B cell (primary cell): Measurements from ENCODE around the gene RNF167. TPM values are rescaled to one million over a fixed set of nuclear protein-coding genes. Genes with fewer than 3 reads are reported as not detected.

Experiments
- ATAC-seq: fragments of 200-7000 bp; cut with Tn5 transposase; one replicate; pipeline ENCODE4 v1.10.0; 2021; ENCODE audit warnings: low read depth, mild to moderate bottlenecking, moderate number of reproducible peaks, moderate library complexity
- CTCF ChIA-PET: fragments of 350-600 bp; sonication (Branson Sonifier 250); formaldehyde crosslinking; loops from one replicate; lab custom pipeline; 2021; ENCODE audit warnings: antibody characterized with exemption, inconsistent platforms; lab: Charles Lee
- POLR2A ChIA-PET: fragments of 350-600 bp; sonication (Branson Sonifier 250); formaldehyde crosslinking; loops from one replicate; lab custom pipeline; 2021; ENCODE audit warnings: antibody characterized with exemption; lab: Charles Lee
- DNase-seq: peaks from one replicate; pipeline ENCODE4 v3.0.0; 2013
- H2AFZ ChIP-seq: 2 replicates; pipeline ENCODE4 v1.6.1; 2012; ENCODE audit warnings: mild to moderate bottlenecking, low read depth, low read length; ENCODE audit not compliant: insufficient read depth, poor library complexity, severe bottlenecking
- H3K27ac ChIP-seq, 2 donors: 1 replicate in 1 of 2; 2 replicates in 1 of 2; pipeline ENCODE4 v1.5.1; 2012 to 2013; ENCODE audit warnings: low read length in 2 of 2, mild to moderate bottlenecking in 2 of 2, moderate library complexity in 1 of 2
- H3K27me3 ChIP-seq, 4 experiments: fragments of 200-600 bp in 1 of 4; sonication (generic) in 1 of 4; replicated peaks in 1 of 4; 1 replicate in 2 of 4; 2 replicates in 2 of 4; pipeline versions ENCODE4 v1.6.1 to v1.7.0; 2013 to 2016; ENCODE audit warnings: low read length in 3 of 4, mild to moderate bottlenecking in 2 of 4, mixed read lengths in 1 of 4, moderate library complexity in 1 of 4; ENCODE audit not compliant: insufficient read depth in 4 of 4, control insufficient read depth in 3 of 4; ENCODE audit errors: control extremely low read depth in 1 of 4
- H3K36me3 ChIP-seq, 2 experiments: replicated peaks in 1 of 2; 1 replicate in 1 of 2; 2 replicates in 1 of 2; pipeline versions ENCODE4 v1.6.1 to v1.7.1; 2013; ENCODE audit warnings: low read length in 1 of 2; ENCODE audit not compliant: insufficient read depth in 2 of 2, control insufficient read depth in 1 of 2; ENCODE audit errors: control extremely low read depth in 1 of 2, extremely low read depth in 1 of 2
- H3K4me1 ChIP-seq, 2 donors: fragments of 200-600 bp in 1 of 2; sonication (generic) in 1 of 2; 1 replicate in 1 of 2; 2 replicates in 1 of 2; pipeline versions ENCODE4 v1.5.1 to v1.6.1; 2013 to 2017; ENCODE audit warnings: low read length in 2 of 2; ENCODE audit not compliant: control insufficient read depth in 2 of 2, insufficient read depth in 2 of 2
- H3K4me2 ChIP-seq: replicated peaks from 2 replicates; pipeline ENCODE3; 2012; ENCODE audit warnings: mild to moderate bottlenecking, low read depth, low read length; ENCODE audit not compliant: poor library complexity, severe bottlenecking
- H3K4me3 ChIP-seq, 5 experiments: fragments of 200-600 bp in 1 of 5; sonication (generic) in 1 of 5; 1 replicate in 3 of 5; 2 replicates in 2 of 5; pipeline versions ENCODE4 v1.5.1 to v1.7.0; 2011 to 2016; ENCODE audit warnings: low read length in 4 of 5, mild to moderate bottlenecking in 4 of 5, low read depth in 2 of 5, control low read depth in 1 of 5, moderate library complexity in 1 of 5; ENCODE audit not compliant: insufficient read depth in 1 of 5; ENCODE audit errors: control extremely low read depth in 1 of 5, extremely low read depth in 1 of 5
- H3K79me2 ChIP-seq: fragments of 200-600 bp; sonication (generic); one replicate; pipeline ENCODE4 v1.6.0; 2016; ENCODE audit warnings: low read length; ENCODE audit not compliant: control insufficient read depth, insufficient read depth
- H3K9ac ChIP-seq: fragments of 200-600 bp; sonication (generic); 2 replicates; pipeline ENCODE4 v1.6.1; 2017; ENCODE audit warnings: mild to moderate bottlenecking, low read length, moderate library complexity
- H3K9me3 ChIP-seq, 3 donors: one replicate each; pipeline versions ENCODE4 v1.6.1 to v1.7.1; 2013; ENCODE audit warnings: low read length in 2 of 3; ENCODE audit not compliant: control insufficient read depth in 2 of 3, insufficient read depth in 1 of 3; ENCODE audit errors: control extremely low read depth in 1 of 3
- H4K20me1 ChIP-seq: 2 replicates; pipeline ENCODE4 v1.6.0; 2012; ENCODE audit warnings: mild to moderate bottlenecking, low read length; ENCODE audit not compliant: insufficient read depth, control insufficient read depth, poor library complexity, severe bottlenecking
- H3K27ac Mint-ChIP-seq: one replicate; pipeline ENCODE4 v1.8.0; 2021; ENCODE audit warnings: mixed read lengths
- H3K27me3 Mint-ChIP-seq: one replicate; pipeline ENCODE4 v1.8.0; 2021; ENCODE audit warnings: mixed read lengths
- H3K4me1 Mint-ChIP-seq: one replicate; pipeline ENCODE4 v1.8.0; 2021; ENCODE audit warnings: mixed read lengths
- H3K4me3 Mint-ChIP-seq: one replicate; pipeline ENCODE4 v1.8.0; 2021; ENCODE audit warnings: mixed read lengths
- H3K9me3 Mint-ChIP-seq: one replicate; pipeline ENCODE4 v1.8.0; 2022; ENCODE audit warnings: mixed read lengths; ENCODE audit not compliant: insufficient read depth
- EZH2 ChIP-seq: IDR thresholded peaks from 2 replicates; pipeline ENCODE4 v1.6.1; 2012; ENCODE audit warnings: borderline replicate concordance, low read depth, mild to moderate bottlenecking, moderate library complexity, low read length; ENCODE audit not compliant: insufficient read depth, poor library complexity, severe bottlenecking
- WGBS: methylation state at CpG from one replicate; pipeline ENCODE4 v1.1.5; 2013; ENCODE audit warnings: missing lambda C conversion rate; ENCODE audit not compliant: insufficient coverage; 5-methylcytosine and 5-hydroxymethylcytosine counted together
- intact Hi-C: fragments of 100-400 bp; cut with micrococcal nuclease; formaldehyde crosslinking; loops from one replicate; pipeline ENCODE4 v1.10.0; 2022
- polyA plus RNA-seq: library from polyadenylated mRNA; depleted of rRNA; stranded (reverse); fragments of >200 nt; gene quantifications from 2 replicates; pipeline ENCODE4 v1.2.3, GENCODE V29; 2012
- total RNA-seq, 2 donors: library from RNA; stranded (reverse); fragments of 120-200 nt in 1 of 2; gene quantifications; 1 replicate in 1 of 2; 2 replicates in 1 of 2; pipeline versions ENCODE4 v1.2.3 to v1.2.4, GENCODE V29; 2013 to 2022
- TF ChIP-seq, protein P1 (sequence below): fragments of 200-600 bp; IDR thresholded peaks from one replicate; pipeline ENCODE4 v1.8.0; 2022; ENCODE audit warnings: antibody characterized with exemption, mild to moderate bottlenecking

Gene RNF167
- total and polyA plus RNA-seq, 2 donors (not counting 1 experiment from before 2014, with no cell fraction given) = 143 to 186 TPM

- Histone ChIP-seq H4K20me1 (no peaks in the 10 kb centered on the region), H3K79me2 (no peaks in the 10 kb centered on the region), H3K27ac (no peak overlapping the region), H3K4me3 (peak overlapping the region in 1 of 5 experiments; percentile 66), H3K36me3 (peaks cover 0 to 36% of the 10 kb centered on the region in 2 experiments), H3K9ac (peak overlapping the region; percentile 68), H2AFZ (no peak overlapping the region), H3K9me3 (peaks cover 0 to 25% (median 0%) of the 10 kb centered on the region in 3 donors), H3K4me2 (peak overlapping the region; percentile 98), H3K27me3 (peaks cover 0 to 24% (median 10%) of the 10 kb centered on the region in 4 experiments), H3K4me1 (peaks cover 43 to 48% of the 10 kb centered on the region in 2 donors)
- 95% methylated on average over 6 of the region's 8 CpGs for WGBS
- peak overlapping the region; percentile 80 for H3K4me3 Mint-ChIP-seq
- no peak for TF ChIP-seq EZH2
- TF ChIP-seq, protein P1, sequence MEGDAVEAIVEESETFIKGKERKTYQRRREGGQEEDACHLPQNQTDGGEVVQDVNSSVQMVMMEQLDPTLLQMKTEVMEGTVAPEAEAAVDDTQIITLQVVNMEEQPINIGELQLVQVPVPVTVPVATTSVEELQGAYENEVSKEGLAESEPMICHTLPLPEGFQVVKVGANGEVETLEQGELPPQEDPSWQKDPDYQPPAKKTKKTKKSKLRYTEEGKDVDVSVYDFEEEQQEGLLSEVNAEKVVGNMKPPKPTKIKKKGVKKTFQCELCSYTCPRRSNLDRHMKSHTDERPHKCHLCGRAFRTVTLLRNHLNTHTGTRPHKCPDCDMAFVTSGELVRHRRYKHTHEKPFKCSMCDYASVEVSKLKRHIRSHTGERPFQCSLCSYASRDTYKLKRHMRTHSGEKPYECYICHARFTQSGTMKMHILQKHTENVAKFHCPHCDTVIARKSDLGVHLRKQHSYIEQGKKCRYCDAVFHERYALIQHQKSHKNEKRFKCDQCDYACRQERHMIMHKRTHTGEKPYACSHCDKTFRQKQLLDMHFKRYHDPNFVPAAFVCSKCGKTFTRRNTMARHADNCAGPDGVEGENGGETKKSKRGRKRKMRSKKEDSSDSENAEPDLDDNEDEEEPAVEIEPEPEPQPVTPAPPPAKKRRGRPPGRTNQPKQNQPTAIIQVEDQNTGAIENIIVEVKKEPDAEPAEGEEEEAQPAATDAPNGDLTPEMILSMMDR = no peak
- H3K9me3 Mint-ChIP-seq = no peaks in the 10 kb centered on the region
- intact Hi-C loops = no loop called here
- no peaks in the 10 kb centered on the region for H3K27me3 Mint-ChIP-seq
- H3K4me1 Mint-ChIP-seq = peaks cover 44% of the 10 kb centered on the region
- peak overlapping the region; percentile 37 for H3K27ac Mint-ChIP-seq
- DNase-seq = no peak
- ChIA-PET POLR2A (no interaction called here), CTCF (interaction anchor here (1.0 to 1.8 kb wide), 2 partner anchors 8 to 163 kb away, joined by 6 to 7 read pairs; no protein-coding TSS in a partner anchor)
- ATAC-seq = no peak
Observed at GRCh38 chr17:4898351-4898750, 41.7 kb upstream of the RNF167 start.

- CTCF ChIA-PET = interaction anchor here (0.7 to 1.8 kb wide), 5 partner anchors 9 to 72 kb away, joined by 3 to 7 read pairs (median 4); no protein-coding TSS in a partner anchor
- Mint-ChIP-seq H3K4me3 (peak overlapping the region; percentile 93), H3K9me3 (no peaks in the 10 kb centered on the region), H3K27ac (no peak overlapping the region), H3K27me3 (peaks cover 4% of the 10 kb centered on the region), H3K4me1 (peaks cover 48% of the 10 kb centered on the region)
- peak overlapping the region; percentile 69 for H2AFZ ChIP-seq
- H3K4me3 ChIP-seq = peak overlapping the region in 4 of 5 experiments; percentile 50 to 73 (median 66)
- ATAC-seq (no peak), DNase-seq (no peak)
- peak overlapping the region; percentile 98 for H3K4me2 ChIP-seq
- H3K79me2 ChIP-seq = no peaks in the 10 kb centered on the region
- TF ChIP-seq EZH2 = no peak
- TF ChIP-seq, protein P1 = no peak
- WGBS = 23% methylated on average over 34 of the region's 34 CpGs
- peaks cover 0 to 25% (median 0%) of the 10 kb centered on the region in 3 donors for H3K9me3 ChIP-seq
- intact Hi-C loops = loop anchor here (1.0 kb wide), 2 partner anchors 68 to 179 kb away; partner anchors contain the start of genes SPAG7 and ZFP3
- H3K27ac ChIP-seq = no peak overlapping the region
- H3K27me3 ChIP-seq = peaks cover 0 to 24% (median 10%) of the 10 kb centered on the region in 4 experiments
- peaks cover 45 to 53% of the 10 kb centered on the region in 2 donors for H3K4me1 ChIP-seq
- H3K36me3 ChIP-seq = peaks cover 0 to 31% of the 10 kb centered on the region in 2 experiments
- no peaks in the 10 kb centered on the region for H4K20me1 ChIP-seq
- H3K9ac ChIP-seq = peak overlapping the region; percentile 68
- POLR2A ChIA-PET = interaction anchor here (0.9 to 2.1 kb wide), 4 partner anchors 10 to 166 kb away, joined by 3 to 9 read pairs (median 4); partner anchors contain the start of genes RNF167, SLC25A11 and SPAG7
Observed at GRCh38 chr17:4898927-4899326, 41.1 kb upstream of the RNF167 start.
